Measurements from ENCODE around the gene ZDHHC1.

The ZDHHC1 gene, protein sequence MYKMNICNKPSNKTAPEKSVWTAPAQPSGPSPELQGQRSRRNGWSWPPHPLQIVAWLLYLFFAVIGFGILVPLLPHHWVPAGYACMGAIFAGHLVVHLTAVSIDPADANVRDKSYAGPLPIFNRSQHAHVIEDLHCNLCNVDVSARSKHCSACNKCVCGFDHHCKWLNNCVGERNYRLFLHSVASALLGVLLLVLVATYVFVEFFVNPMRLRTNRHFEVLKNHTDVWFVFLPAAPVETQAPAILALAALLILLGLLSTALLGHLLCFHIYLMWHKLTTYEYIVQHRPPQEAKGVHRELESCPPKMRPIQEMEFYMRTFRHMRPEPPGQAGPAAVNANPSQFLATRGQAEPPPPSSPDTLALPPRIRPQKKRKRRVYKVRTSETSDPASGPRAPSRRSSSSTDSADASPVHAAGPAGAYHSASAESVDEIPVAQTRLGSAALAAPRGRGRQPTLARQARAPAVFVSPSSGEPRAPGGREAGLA

DNA sequence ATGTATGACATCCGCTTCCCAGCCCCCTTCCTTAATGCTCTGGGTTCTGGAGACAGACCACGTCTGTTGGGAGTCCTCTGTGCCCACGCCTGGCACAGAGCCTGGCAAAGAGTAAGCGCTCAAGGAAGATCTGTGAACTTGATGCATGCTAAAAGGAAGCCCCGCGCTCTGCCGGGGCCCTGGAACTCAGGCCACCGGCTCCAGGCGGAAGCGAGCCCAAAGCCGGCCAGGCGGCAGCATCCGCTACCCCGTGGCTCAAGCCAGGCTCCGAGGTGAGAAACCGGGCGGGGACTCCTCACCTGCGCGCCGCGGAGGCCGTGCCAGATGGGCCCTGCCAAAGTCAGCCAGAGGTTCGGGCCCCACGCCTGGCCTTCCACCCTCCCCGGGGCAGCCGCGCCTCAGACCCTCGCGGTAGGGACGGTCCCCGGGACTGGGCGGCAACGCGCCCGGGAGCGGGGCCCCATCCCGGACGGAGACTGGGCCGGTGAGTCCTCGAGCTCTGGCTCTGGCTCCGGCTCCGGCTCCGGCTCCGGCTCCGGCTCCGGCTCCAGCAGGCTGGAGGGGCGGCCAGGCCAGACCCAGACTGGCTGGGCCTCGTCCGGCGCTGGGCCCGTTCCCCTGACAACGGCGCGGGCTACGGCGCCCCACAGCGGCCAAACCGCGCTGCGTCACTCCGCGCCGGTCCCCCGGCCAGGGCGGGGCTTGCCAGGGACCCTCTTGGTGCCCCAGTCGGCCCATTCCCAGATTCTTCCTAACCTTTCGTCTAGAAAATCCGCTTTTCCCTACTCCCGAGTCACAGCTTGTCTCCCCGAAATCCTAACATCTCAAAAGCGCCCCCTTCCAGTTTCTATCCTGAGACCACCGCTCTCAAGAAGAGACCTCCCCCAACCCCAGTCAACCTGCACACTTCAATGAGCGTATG is at the start of gene ZDHHC1:
ZDHHC1 (minus strand) TSS at position 606 of the 922 bp plus-strand sequence. CDS start 8,702 bp downstream, outside the sequence.
- peak; percentile 35 for DNase-seq

DNA sequence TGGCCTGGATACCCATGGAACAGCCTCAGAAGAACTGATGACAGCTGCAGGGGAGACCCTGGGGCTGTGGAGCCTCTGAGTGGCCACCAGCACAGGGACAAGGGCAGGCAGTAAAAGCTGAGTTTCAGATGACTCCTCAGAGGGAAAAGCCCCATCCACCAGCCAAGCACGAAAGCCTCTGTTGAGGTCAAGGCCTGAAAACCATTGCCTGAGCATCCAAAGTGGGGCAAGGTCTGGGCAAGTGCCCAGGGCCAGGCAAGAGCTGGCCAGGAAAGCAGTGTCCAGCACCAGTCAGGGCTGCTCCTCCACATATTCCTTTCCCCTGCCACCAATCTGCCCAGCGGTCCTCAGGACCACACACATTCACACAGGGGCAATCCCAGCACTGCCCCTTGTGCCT is 48.3 kb upstream of the ZDHHC1 start:
- DNase-seq, result no peak

- no peak for DNase-seq
Observed at GRCh38 chr16:67463691-67464090, 47.4 kb upstream of the ZDHHC1 start.

DNA sequence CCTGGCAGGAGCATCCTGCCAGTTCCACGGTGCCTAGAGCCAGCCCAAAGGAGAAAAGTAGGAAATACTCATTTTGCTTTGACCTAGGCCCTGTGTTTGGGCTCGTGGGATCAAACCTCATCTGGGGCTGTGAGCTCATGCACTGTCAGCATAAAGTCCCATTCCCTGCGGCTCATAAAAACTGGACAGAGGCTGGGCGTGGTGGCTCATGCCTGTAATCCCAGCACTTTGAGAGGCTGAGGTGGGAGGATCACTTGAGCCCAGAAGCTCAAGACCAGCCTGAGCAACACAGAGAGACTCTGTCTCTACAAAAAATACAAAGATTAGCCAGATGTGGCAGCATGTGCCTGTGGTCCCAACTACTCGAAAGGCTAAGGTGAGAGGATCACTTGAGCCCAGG is 46.8 kb upstream of the ZDHHC1 start:
- no peak for DNase-seq

DNA sequence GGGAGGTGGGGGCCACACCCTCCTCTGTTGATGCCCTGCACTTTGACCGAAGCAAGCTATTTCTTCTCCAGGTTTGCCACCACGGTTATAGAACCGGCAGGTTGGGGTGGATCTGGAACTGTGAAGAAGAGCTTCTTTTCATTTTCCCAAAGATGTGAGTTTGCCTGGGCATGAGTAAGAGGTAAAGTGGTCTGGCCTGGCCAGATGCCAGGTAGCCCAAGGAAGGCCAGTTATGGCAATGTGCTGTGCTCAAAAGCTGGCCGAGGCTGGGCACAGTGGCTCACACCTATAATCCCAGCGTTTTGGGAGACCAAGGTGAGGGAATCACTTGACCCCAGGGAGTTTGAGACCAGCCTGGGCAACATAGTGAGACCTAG is 46.0 kb upstream of the ZDHHC1 start:
- no peak for DNase-seq

- DNase-seq, result no peak
Observed at GRCh38 chr16:67461600-67462278, 45.5 kb upstream of the ZDHHC1 start.

GRCh38 chr16:67460961-67461360 is 44.7 kb upstream of the ZDHHC1 start:
- no peak for DNase-seq

- DNase-seq, result no peak
Observed at GRCh38 chr16:67460168-67460567, 43.9 kb upstream of the ZDHHC1 start.

DNA sequence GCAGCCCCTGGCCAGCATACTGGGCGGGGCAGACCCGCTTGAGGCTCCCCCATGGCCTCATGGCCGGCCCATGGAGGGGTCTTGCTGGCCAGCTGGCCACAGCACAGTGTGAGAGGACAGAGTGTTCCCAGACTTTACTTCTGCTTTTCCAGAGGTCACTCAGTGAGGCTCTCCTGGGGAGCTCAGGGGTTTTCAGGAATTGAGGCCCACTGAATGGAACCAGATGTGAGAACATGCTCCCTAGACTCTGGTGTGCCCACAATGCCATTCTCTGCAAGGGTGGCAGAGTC is 43.5 kb upstream of the ZDHHC1 start:
- no peak for DNase-seq

- no peak for DNase-seq
Observed at GRCh38 chr16:67459066-67459860, 43.0 kb upstream of the ZDHHC1 start.

GRCh38 chr16:67458121-67458641 is 41.9 kb upstream of the ZDHHC1 start:
- no peak for DNase-seq

GRCh38 chr16:67457611-67458010 is 41.3 kb upstream of the ZDHHC1 start:
- no peak for DNase-seq

GRCh38 chr16:67456391-67457081 is 40.3 kb upstream of the ZDHHC1 start:
- DNase-seq, result no peak

- DNase-seq, result no peak
Observed at GRCh38 chr16:67454852-67455251, 38.6 kb upstream of the ZDHHC1 start.

GRCh38 chr16:67454104-67454503 is 37.8 kb upstream of the ZDHHC1 start:
- no peak for DNase-seq

DNA sequence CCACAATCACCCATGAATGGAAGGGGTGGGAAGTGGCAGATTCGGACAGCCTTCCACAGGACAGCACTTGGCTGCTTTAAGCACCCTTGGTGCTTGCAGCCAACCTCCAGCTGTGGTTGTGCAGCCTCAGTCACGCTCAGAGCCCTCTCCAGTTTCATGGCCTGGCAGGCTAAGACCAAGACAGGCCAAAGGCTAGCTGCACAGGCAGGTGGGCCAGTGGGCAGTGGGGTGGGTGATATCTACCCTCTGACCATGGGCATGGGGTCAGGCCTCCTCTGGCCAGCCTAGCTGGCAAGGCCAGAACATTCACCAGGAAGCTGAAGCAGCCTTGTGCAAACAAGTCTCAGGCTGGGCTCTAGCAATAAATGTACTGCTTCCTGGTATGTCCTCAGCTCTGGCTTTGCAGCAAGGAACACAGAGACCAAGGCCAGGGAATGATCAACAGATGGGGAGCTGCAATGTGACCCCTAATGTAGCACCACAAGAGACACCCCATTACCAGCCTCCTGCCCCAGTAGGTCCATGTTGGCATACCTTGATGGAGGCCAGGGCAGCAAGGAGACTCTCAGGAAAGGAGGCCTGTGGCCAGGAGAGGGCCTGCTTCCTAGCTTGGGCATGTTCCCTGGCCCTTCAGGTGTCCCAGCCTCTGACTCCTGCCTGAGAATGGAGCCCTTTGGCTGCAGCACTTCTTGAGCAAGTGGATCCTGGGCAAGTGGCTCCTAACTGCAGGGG is 35.6 kb upstream of the ZDHHC1 start:
- DNase-seq, result no peak

- DNase-seq, result no peak
Observed at GRCh38 chr16:67451061-67451703, 34.9 kb upstream of the ZDHHC1 start.

GRCh38 chr16:67449739-67450138 is 33.5 kb upstream of the ZDHHC1 start:
- DNase-seq, result no peak

DNA sequence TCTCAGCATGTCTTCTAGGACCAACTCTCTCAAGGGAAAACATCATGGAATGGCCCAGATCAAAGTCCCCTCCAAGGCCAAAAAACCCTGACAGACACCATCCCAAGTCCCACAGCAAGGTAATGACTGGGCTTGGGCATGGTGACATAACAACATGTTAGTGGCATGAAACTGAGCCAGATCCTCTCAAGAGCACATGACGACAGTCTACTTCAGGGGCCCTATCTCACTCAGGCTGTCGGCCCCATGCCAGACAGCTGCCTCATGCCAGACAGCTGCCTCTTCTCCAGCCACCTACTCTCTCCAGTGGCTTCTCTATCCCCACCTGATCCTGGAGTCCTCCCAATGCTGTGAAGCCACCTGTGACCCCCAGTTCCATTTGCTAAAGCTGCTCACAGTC is 33.1 kb upstream of the ZDHHC1 start:
- DNase-seq, result no peak

GRCh38 chr16:67448580-67448979 is 32.3 kb upstream of the ZDHHC1 start:
- no peak for DNase-seq
